IMR-90 (cell line): ENCODE measurements around the gene APPL2. TPM values are rescaled to one million over a fixed set of nuclear protein-coding genes. Genes with fewer than 3 reads are reported as not detected.

Experiments
- ATAC-seq: fragments of 200-7000 bp; cut with Tn5 transposase; 2 replicates; pipeline ENCODE4 v1.9.1; 2020; ENCODE audit warnings: low read depth, mild to moderate bottlenecking, moderate library complexity
- BruUV-seq: library from RNA; stranded (reverse); fragments of 400-500 nt; replicated peaks from 2 replicates; lab custom pipeline; 2021; lab: Mats Ljungman, UMichigan
- CTCF ChIA-PET: fragments of 300-600 bp; formaldehyde crosslinking; extraction: SDS; loops from one replicate; lab custom pipeline; 2021; ENCODE audit warnings: antibody characterized with exemption; lab: Yijun Ruan, JAX
- POLR2A ChIA-PET: fragments of 300-600 bp; sonication (Branson Sonifier 250); formaldehyde crosslinking; loops from one replicate; lab custom pipeline; 2022; ENCODE audit warnings: antibody characterized with exemption; ENCODE audit not compliant: unreplicated experiment; lab: Charles Lee
- DNase-seq: peaks from one replicate; pipeline ENCODE4 v3.0.0; 2013
- H2AFZ ChIP-seq: replicated peaks from 2 replicates; pipeline ENCODE3; 2013; ENCODE audit warnings: low read length, mild to moderate bottlenecking; ENCODE audit not compliant: poor library complexity
- H2AK5ac ChIP-seq: 2 replicates; pipeline ENCODE4 v1.6.1; 2013; ENCODE audit warnings: low read depth, low read length, inconsistent platforms
- H2AK9ac ChIP-seq: replicated peaks from 2 replicates; pipeline ENCODE3; 2013; ENCODE audit warnings: mild to moderate bottlenecking, low read depth, low read length, moderate library complexity; ENCODE audit not compliant: poor library complexity
- H2BK120ac ChIP-seq: 2 replicates; pipeline ENCODE4 v1.6.1; 2013; ENCODE audit warnings: low read depth, low read length, inconsistent platforms
- H2BK15ac ChIP-seq: 3 replicates; pipeline ENCODE4 v1.6.1; 2013; ENCODE audit warnings: low read depth, low read length, inconsistent platforms
- H2BK20ac ChIP-seq: 2 replicates; pipeline ENCODE4 v1.6.1; 2013; ENCODE audit warnings: low read depth, mild to moderate bottlenecking, inconsistent platforms, low read length, moderate library complexity
- H2BK5ac ChIP-seq: 2 replicates; pipeline ENCODE4 v1.6.1; 2013; ENCODE audit warnings: mild to moderate bottlenecking, low read depth, low read length, inconsistent platforms; ENCODE audit not compliant: poor library complexity, severe bottlenecking
- H3K14ac ChIP-seq: replicated peaks from 2 replicates; pipeline ENCODE4 v1.6.1; 2013; ENCODE audit warnings: low read depth, low read length, inconsistent platforms
- H3K18ac ChIP-seq: 2 replicates; pipeline ENCODE4 v1.6.1; 2013; ENCODE audit warnings: low read depth, low read length, control low read depth
- H3K23ac ChIP-seq: 2 replicates; pipeline ENCODE4 v1.6.1; 2013; ENCODE audit warnings: low read depth, low read length, inconsistent platforms
- H3K27ac ChIP-seq: 2 replicates; pipeline ENCODE4 v1.5.1; 2013; ENCODE audit warnings: mild to moderate bottlenecking, control low read depth, low read length; ENCODE audit not compliant: insufficient read depth
- H3K27me3 ChIP-seq: 2 replicates; pipeline ENCODE4 v1.6.1; 2013; ENCODE audit warnings: low read length; ENCODE audit not compliant: control insufficient read depth, insufficient read depth
- H3K36me3 ChIP-seq: 2 replicates; pipeline ENCODE4 v1.6.1; 2013; ENCODE audit warnings: low read length, mixed read lengths; ENCODE audit not compliant: control insufficient read depth, insufficient read depth
- H3K4ac ChIP-seq: 2 replicates; pipeline ENCODE4 v1.6.1; 2013; ENCODE audit warnings: low read depth, low read length, inconsistent platforms
- H3K4me1 ChIP-seq: 2 replicates; pipeline ENCODE4 v1.6.1; 2013; ENCODE audit warnings: low read length, mixed read lengths; ENCODE audit not compliant: control insufficient read depth, insufficient read depth
- H3K4me2 ChIP-seq: 2 replicates; pipeline ENCODE4 v1.6.1; 2013; ENCODE audit warnings: low read depth, mild to moderate bottlenecking, control low read depth, low read length, moderate library complexity
- H3K4me3 ChIP-seq: 2 replicates; pipeline ENCODE4 v1.5.1; 2013; ENCODE audit warnings: low read depth, mild to moderate bottlenecking, control low read depth, low read length, moderate library complexity; ENCODE audit not compliant: insufficient read depth
- H3K56ac ChIP-seq: 2 replicates; pipeline ENCODE4 v1.6.1; 2013; ENCODE audit warnings: low read length, inconsistent platforms; ENCODE audit not compliant: insufficient read depth; ENCODE audit errors: extremely low read depth
- H3K79me1 ChIP-seq, 2 experiments: 2 replicates each; pipeline ENCODE4 v1.6.1; 2013; ENCODE audit warnings: low read length in 2 of 2, inconsistent platforms in 1 of 2, low read depth in 1 of 2
- H3K9ac ChIP-seq: 2 replicates; pipeline ENCODE4 v1.6.1; 2013; ENCODE audit warnings: low read depth, low read length, control low read depth
- H3K9me1 ChIP-seq: 2 replicates; pipeline ENCODE4 v1.6.1; 2013; ENCODE audit warnings: low read length, inconsistent platforms; ENCODE audit not compliant: insufficient read depth
- H3K9me3 ChIP-seq: 2 replicates; pipeline ENCODE4 v1.6.1; 2013; ENCODE audit warnings: low read length; ENCODE audit not compliant: control insufficient read depth, insufficient read depth
- H4K20me1 ChIP-seq: 2 replicates; pipeline ENCODE4 v1.6.1; 2013; ENCODE audit warnings: low read length, inconsistent platforms; ENCODE audit not compliant: insufficient read depth
- H4K5ac ChIP-seq: 2 replicates; pipeline ENCODE4 v1.6.1; 2013; ENCODE audit warnings: mild to moderate bottlenecking, low read depth, low read length, control low read depth
- H4K8ac ChIP-seq, 2 experiments: 2 replicates each; pipeline ENCODE4 v1.6.1; 2013; ENCODE audit warnings: low read depth in 2 of 2, low read length in 2 of 2, control low read depth in 1 of 2, inconsistent platforms in 1 of 2
- H4K91ac ChIP-seq: 2 replicates; pipeline ENCODE4 v1.6.1; 2013; ENCODE audit warnings: low read depth, low read length, inconsistent platforms; ENCODE audit not compliant: insufficient read depth
- MAFK ChIP-seq: IDR thresholded peaks from 2 replicates; pipeline ENCODE4 v1.6.1; 2012; ENCODE audit warnings: low read depth, low read length, improper control_type of control experiment
- RFX5 ChIP-seq: IDR thresholded peaks from 2 replicates; pipeline ENCODE4 v1.8.0; 2012; ENCODE audit warnings: low read depth, mild to moderate bottlenecking, low read length, moderate library complexity
- WGBS, 2 experiments: methylation state at CpG; one replicate each; pipeline versions ENCODE4 v1.1.5 to v1.1.7; 2013; ENCODE audit warnings: missing lambda C conversion rate in 2 of 2; ENCODE audit not compliant: insufficient read length in 1 of 2; ENCODE audit errors: extremely low coverage in 2 of 2; 5-methylcytosine and 5-hydroxymethylcytosine counted together
- dilution Hi-C: fragments of 300-500 bp; cut with HindIII; formaldehyde crosslinking; loops from one replicate; pipeline ENCODE4 v1.14.3; 2018; ENCODE audit warnings: low sequenced_read_pairs; ENCODE audit not compliant: unreplicated experiment
- in situ Hi-C: fragments of 300-500 bp; cut with MboI; formaldehyde crosslinking; loops from 3 replicates; pipeline ENCODE4 v1.14.3; 2019; ENCODE audit warnings: low sequenced_read_pairs, inconsistent platforms, mixed read lengths
- intact Hi-C: fragments of 100-400 bp; cut with micrococcal nuclease; formaldehyde crosslinking; loops from 2 replicates; pipeline ENCODE4 v1.10.0; 2022
- polyA plus RNA-seq, 3 experiments: library from polyadenylated mRNA; depleted of rRNA; stranded (reverse); fragments of >200 nt; gene quantifications; 2 replicates each; pipeline ENCODE4 v1.2.3, GENCODE V29; 2012; ENCODE audit warnings: low replicate concordance in 1 of 3
- total RNA-seq: library from RNA; depleted of rRNA; stranded (reverse); fragments of >200 nt; gene quantifications from 2 replicates; pipeline ENCODE4 v1.2.3, GENCODE V29; 2012

Gene APPL2
- total and polyA plus RNA-seq, 2 of the 4 experiments (the other 2 are of a cell fraction) = 42.3 to 65.8 TPM

DNA sequence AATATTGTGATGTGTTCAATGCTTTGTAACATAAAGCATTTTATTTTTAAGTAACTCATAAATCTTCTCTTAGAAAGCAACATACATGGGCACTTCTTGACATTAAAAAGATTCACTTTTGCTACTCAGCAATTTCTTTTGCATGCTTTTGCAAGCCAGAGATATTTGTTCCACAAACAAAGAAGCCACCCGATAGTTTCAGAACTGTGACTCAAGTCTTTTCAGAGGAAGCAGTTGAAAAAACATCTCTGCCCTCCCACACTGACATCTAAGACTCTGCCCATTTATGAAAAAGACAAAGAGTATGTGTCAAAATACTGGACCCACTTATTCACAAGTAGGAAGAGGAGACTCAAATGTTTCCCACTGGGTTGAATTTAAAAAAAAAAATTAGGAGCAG is 7.5 kb downstream of the APPL2 start:
- Histone ChIP-seq H3K9me1 (peaks cover 24% of the 10 kb centered on the region), H2AK9ac (no peak overlapping the region), H3K56ac (no peak overlapping the region), H3K4me1 (peaks cover 20% of the 10 kb centered on the region), H3K79me1 (peaks cover 31 to 76% of the 10 kb centered on the region in 2 experiments), H4K8ac (peak overlapping the region in 1 of 2 experiments; percentile 76; a peak in 3 of 4 replicates), H3K27me3 (no peaks in the 10 kb centered on the region), H4K91ac (no peak overlapping the region), H2BK5ac (peak overlapping the region; percentile 68), H3K4me3 (no peak overlapping the region), H2BK120ac (peak overlapping the region; percentile 79; the same call in 1 of the 2 replicates), H3K9ac (no peak overlapping the region), H3K4me2 (peak overlapping the region; percentile 38; the same call in 1 of the 2 replicates), H3K27ac (no peak overlapping the region), H3K14ac (no peak overlapping the region), H3K9me3 (no peaks in the 10 kb centered on the region), H3K4ac (peak overlapping the region; percentile 87; the same call in 1 of the 2 replicates), H2AK5ac (no peak overlapping the region), H3K36me3 (peaks cover 10% of the 10 kb centered on the region), H2BK20ac (no peak overlapping the region), H2BK15ac (no peak overlapping the region), H3K23ac (no peak overlapping the region), H3K18ac (no peak overlapping the region), H4K20me1 (peaks cover 12% of the 10 kb centered on the region; the same call in 1 of the 2 replicates), H2AFZ (no peak overlapping the region), H4K5ac (no peak overlapping the region)
- in situ Hi-C loops (no loop called here), dilution Hi-C loops (no loop called here), intact Hi-C loops (no loop called here)
- peak; percentile 28 for ATAC-seq
- ChIA-PET POLR2A (no interaction called here), CTCF (no interaction called here)
- DNase-seq = peak; percentile 80
- no CpG with 5 or more reads among the region's 1 CpG for WGBS, 2 experiments
- no TSS peak for BruUV-seq
- TF ChIP-seq RFX5 = no peak
- peak; percentile 86 for TF ChIP-seq MAFK
